Esophagus squamous epithelium (tissue), 4 donors: ENCODE data around the gene RCC2.

Source experiments
- POLR2A ChIP-seq, 4 donors: fragments of 450-650 bp; IDR thresholded peaks; one replicate each; pipeline ENCODE4 v1.6.1; 2017; ENCODE audit warnings: antibody characterized with exemption in 4 of 4, mild to moderate bottlenecking in 4 of 4, moderate library complexity in 3 of 4
- TF ChIP-seq, protein P1 (sequence below), 6 experiments: fragments of 450-650 bp in 4 of 6; fragments of 200-600 bp in 2 of 6; sonication (generic) in 2 of 6; IDR thresholded peaks; one replicate each; pipeline ENCODE4 v1.5.1; 2016 to 2019; ENCODE audit warnings: antibody characterized with exemption in 6 of 6, mild to moderate bottlenecking in 4 of 6, moderate library complexity in 4 of 6

DNA sequence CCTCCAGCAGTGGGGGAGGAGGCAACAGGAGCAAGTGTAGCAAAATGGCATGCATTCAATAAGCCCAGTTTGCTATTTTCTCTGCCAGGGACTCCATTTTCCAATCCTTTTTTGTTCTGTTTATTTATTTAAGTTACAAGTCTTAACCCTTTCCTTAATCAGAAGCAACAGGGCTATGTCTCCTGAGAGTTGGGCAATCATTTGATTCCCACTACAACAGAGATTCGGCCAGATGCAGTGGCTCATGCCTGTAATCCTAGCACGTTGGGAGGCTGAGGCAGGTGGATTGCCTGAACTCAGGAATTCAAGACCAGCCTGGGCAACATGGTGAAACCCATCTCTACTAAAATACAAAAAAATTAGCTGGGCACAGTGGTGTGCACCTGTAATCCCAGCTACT lies 25.5 kb downstream of the RCC2 start:
- TF ChIP-seq, protein P1, sequence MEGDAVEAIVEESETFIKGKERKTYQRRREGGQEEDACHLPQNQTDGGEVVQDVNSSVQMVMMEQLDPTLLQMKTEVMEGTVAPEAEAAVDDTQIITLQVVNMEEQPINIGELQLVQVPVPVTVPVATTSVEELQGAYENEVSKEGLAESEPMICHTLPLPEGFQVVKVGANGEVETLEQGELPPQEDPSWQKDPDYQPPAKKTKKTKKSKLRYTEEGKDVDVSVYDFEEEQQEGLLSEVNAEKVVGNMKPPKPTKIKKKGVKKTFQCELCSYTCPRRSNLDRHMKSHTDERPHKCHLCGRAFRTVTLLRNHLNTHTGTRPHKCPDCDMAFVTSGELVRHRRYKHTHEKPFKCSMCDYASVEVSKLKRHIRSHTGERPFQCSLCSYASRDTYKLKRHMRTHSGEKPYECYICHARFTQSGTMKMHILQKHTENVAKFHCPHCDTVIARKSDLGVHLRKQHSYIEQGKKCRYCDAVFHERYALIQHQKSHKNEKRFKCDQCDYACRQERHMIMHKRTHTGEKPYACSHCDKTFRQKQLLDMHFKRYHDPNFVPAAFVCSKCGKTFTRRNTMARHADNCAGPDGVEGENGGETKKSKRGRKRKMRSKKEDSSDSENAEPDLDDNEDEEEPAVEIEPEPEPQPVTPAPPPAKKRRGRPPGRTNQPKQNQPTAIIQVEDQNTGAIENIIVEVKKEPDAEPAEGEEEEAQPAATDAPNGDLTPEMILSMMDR (IDR thresholded peaks at IDR 0.05) = no peak
- no peak for TF ChIP-seq POLR2A (IDR thresholded peaks at IDR 0.05)
